Measurements from ENCODE around the gene EMCN.

Gene EMCN

DNA sequence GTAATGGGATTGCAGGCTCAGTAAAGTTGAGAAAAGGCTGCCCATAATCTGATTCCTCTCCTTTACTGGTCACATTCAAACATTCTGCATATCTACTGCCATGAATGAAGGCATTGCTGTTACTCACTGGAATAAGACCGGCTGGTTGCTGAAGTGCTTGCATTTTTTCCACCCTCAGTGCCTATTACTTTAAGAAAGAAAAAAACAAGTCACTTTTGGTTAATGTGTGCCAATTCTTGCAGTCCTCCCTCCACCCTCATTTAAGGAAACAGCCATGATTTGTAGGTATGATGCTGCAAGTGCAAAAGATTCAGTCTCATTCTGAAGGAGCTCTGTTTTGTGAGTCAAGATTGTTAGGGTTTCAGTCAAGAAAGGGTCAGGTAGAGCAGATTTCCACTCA, 94.9 kb downstream of the EMCN start:
- peak overlapping the region; percentile 24; the same call in 1 of the 2 replicates for H3K27ac ChIP-seq
- no peak for TF ChIP-seq CTCF (conservative IDR thresholded peaks at IDR 0.05)

GRCh38 chr4:100421361-100421978, 96.4 kb downstream of the EMCN start:
- H3K27ac ChIP-seq, result peak overlapping the region; percentile 25; the same call in 1 of the 2 replicates
- peak; percentile 83 for TF ChIP-seq CTCF (conservative IDR thresholded peaks at IDR 0.05)

DNA sequence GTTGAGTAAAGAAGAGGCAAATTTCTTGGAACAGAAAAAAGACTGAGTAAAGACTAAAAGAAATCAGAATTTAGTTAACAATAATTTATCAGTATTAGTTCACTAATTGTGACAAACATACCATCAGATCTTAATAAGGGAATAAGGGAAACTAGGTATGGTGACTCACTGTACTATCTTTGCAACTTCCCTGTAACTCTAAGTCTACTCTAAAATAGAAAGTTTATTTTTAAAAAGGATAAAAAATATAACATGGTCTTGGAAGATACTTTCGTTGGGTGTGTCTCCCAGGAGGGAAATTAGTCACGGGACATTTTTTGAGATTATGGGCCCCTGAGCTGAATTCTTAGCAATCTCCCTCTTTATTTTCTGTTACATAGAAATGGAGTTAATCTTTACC, 97.3 kb downstream of the EMCN start:
- H3K27ac ChIP-seq, result no peak overlapping the region; the same call in 1 of the 2 replicates
- no peak for TF ChIP-seq CTCF (conservative IDR thresholded peaks at IDR 0.05)

- H3K27ac ChIP-seq, result no peak overlapping the region
- no peak for TF ChIP-seq CTCF (conservative IDR thresholded peaks at IDR 0.05)
Measured at GRCh38 chr4:100417565-100417964, 100.3 kb downstream of the EMCN start.

DNA sequence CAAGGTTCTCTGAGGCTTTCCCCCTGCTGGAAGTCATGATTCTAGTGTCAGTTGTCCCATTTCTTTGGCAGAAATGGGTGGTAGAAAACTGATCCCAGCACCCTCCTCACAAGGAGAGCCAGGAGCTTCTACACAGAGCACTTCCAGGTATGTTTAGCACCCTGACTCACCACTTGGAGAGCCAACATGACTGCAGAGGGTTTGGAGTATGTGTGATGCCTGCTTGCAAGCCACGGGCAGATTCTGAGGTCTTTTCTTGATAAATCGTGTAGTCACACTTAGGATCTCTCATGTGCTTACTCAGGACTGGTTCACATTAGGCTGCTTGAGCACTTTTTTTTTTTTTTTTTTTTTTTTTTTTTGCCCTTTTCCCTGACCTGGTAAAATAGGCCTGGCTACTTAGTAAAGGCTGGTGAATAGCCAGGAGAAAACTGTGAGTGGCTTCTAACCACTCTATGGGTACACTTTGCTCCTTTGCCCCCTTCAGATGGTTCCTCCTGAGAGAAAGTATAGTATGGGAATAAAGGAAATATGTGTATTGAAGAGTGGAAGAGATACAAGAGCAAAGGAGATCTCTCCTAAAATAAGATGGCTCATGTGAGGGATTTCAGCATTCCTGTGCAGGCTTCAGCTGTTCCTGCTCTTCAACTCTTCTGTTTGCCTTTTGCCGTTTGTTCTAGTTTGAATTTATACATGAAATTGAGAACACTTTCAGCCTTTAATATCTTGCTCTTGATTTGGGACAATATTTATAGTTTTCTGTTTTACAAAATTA, 103.6 kb downstream of the EMCN start:
- no peak overlapping the region for H3K27ac ChIP-seq

GRCh38 chr4:100391863-100392262, 126.0 kb downstream of the EMCN start:
- H3K27ac ChIP-seq, result no peak overlapping the region
- TF ChIP-seq CTCF (conservative IDR thresholded peaks at IDR 0.05), result no peak

More for the DNA sequence above, 103.6 kb downstream of the EMCN start:
- no peak for TF ChIP-seq CTCF (conservative IDR thresholded peaks at IDR 0.05)

DNA sequence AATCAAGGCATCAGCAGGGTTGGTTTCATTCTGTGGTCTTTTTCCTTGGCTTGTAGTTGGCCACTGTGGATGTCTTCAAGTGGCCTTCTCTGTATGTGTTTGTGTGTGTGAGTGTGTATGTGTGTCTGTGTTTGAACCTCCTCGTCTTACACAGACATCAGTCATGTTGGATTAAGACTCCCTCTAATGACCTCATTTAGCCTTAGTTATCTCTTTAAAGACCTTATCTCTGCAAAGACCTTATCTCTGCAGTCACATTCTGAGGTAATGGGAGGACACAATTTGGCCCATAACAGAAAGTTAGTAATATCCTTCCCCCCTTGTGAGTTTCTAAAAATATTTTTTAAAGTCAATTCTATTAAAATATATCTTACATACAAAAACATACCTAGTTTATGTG, 126.7 kb downstream of the EMCN start:
- no peak for TF ChIP-seq CTCF (conservative IDR thresholded peaks at IDR 0.05)
- no peak overlapping the region for H3K27ac ChIP-seq
